Astrocyte (in vitro differentiated cells and primary cell): Measurements from ENCODE around the gene AKAP13.

Experiments used
- EZH2 ChIP-seq: IDR thresholded peaks from 2 replicates; pipeline ENCODE4 v1.6.1; 2012; ENCODE audit warnings: mild to moderate bottlenecking, low read length, inconsistent platforms; ENCODE audit not compliant: insufficient read depth
- TF ChIP-seq, protein P1 (sequence below): IDR thresholded peaks from 2 replicates; pipeline ENCODE4 v1.5.1; 2011; ENCODE audit warnings: low read depth, mild to moderate bottlenecking, inconsistent platforms, low read length, moderate library complexity; ENCODE audit not compliant: insufficient read depth

GRCh38 chr15:85771271-85771670 is 390.9 kb downstream of the AKAP13 start:
- TF ChIP-seq, protein P1, sequence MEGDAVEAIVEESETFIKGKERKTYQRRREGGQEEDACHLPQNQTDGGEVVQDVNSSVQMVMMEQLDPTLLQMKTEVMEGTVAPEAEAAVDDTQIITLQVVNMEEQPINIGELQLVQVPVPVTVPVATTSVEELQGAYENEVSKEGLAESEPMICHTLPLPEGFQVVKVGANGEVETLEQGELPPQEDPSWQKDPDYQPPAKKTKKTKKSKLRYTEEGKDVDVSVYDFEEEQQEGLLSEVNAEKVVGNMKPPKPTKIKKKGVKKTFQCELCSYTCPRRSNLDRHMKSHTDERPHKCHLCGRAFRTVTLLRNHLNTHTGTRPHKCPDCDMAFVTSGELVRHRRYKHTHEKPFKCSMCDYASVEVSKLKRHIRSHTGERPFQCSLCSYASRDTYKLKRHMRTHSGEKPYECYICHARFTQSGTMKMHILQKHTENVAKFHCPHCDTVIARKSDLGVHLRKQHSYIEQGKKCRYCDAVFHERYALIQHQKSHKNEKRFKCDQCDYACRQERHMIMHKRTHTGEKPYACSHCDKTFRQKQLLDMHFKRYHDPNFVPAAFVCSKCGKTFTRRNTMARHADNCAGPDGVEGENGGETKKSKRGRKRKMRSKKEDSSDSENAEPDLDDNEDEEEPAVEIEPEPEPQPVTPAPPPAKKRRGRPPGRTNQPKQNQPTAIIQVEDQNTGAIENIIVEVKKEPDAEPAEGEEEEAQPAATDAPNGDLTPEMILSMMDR = no peak
- no peak for TF ChIP-seq EZH2
